Uterus (tissue), 4 donors: ENCODE measurements around the gene COL4A6. TPM values are rescaled to one million over a fixed set of nuclear protein-coding genes. Genes with fewer than 3 reads are reported as not detected.

ENCODE experiments used
- DNase-seq, 2 donors: peaks; one replicate each; pipeline ENCODE4 v3.0.0-alpha.2; 2019 to 2020
- H3K27ac ChIP-seq, 2 donors: fragments of 200-600 bp; sonication (generic); 1 replicate in 1 of 2; 2 replicates in 1 of 2; pipeline ENCODE4 v1.5.1; 2016 to 2018
- H3K27me3 ChIP-seq, 2 donors: fragments of 200-600 bp; sonication (generic); one replicate each; pipeline ENCODE4 v1.5.1; 2018 to 2019; ENCODE audit warnings: control low read depth in 1 of 2
- H3K36me3 ChIP-seq, 2 donors: fragments of 200-600 bp; sonication (generic); one replicate each; pipeline ENCODE4 v1.5.1; 2019; ENCODE audit warnings: control low read depth in 1 of 2
- H3K4me1 ChIP-seq, 2 donors: fragments of 200-600 bp; sonication (generic); one replicate each; pipeline ENCODE4 v1.5.1; 2018 to 2019; ENCODE audit warnings: control low read depth in 1 of 2
- H3K4me3 ChIP-seq, 2 donors: fragments of 200-600 bp; sonication (generic); 1 replicate in 1 of 2; 2 replicates in 1 of 2; pipeline ENCODE4 v1.5.1; 2018 to 2019; ENCODE audit warnings: mild to moderate bottlenecking in 1 of 2
- H3K9me3 ChIP-seq, 2 donors: fragments of 200-600 bp; sonication (generic); one replicate each; pipeline ENCODE4 v1.5.1; 2019; ENCODE audit warnings: control low read depth in 1 of 2
- CTCF ChIP-seq, 4 experiments: fragments of 200-600 bp in 2 of 4; fragments of 450-650 bp in 2 of 4; sonication (generic) in 2 of 4; IDR thresholded peaks; one replicate each; pipeline ENCODE4 v1.5.1; 2016 to 2019; ENCODE audit warnings: antibody characterized with exemption in 4 of 4, mild to moderate bottlenecking in 2 of 4, moderate library complexity in 1 of 4
- POLR2A ChIP-seq, 2 donors: fragments of 450-650 bp; IDR thresholded peaks; one replicate each; pipeline ENCODE4 v1.6.1; 2016; ENCODE audit warnings: antibody characterized with exemption in 2 of 2, mild to moderate bottlenecking in 1 of 2, moderate library complexity in 1 of 2
- intact Hi-C: fragments of 100-400 bp; cut with DNase I; formaldehyde crosslinking; loops from one replicate; pipeline ENCODE4 v1.15.1; 2023; ENCODE audit warnings: low total_unique reads
- total RNA-seq, 4 donors: library from RNA; depleted of rRNA in 3 of 4; stranded (reverse); fragments of >200 nt in 3 of 4; gene quantifications; one replicate each; pipeline versions ENCODE4 v1.1.0 to v1.2.4, GENCODE V29; 2014 to 2023
- donor health status: DM: yes; HTN: yes; CAD: no.

The COL4A6 gene
- total RNA-seq, 4 donors from 2014 or later, result 0.88 to 113 (median 42.9) TPM

GRCh38 chrX:108439961-108440696, 1.9 kb upstream of the COL4A6 start:
- Histone ChIP-seq H3K36me3 (no peaks in the 10 kb centered on the region), H3K4me3 (peak overlapping the region; percentile 49 to 50), H3K27ac (peak overlapping the region; percentile 79 to 85), H3K27me3 (no peaks in the 10 kb centered on the region), H3K9me3 (no peaks in the 10 kb centered on the region), H3K4me1 (no peaks in the 10 kb centered on the region)
- peak; percentile 16 to 20 for DNase-seq
- intact Hi-C loops, result no loop called here
- TF ChIP-seq POLR2A (IDR thresholded peaks at IDR 0.05), result no peak
- no peak for TF ChIP-seq CTCF (IDR thresholded peaks at IDR 0.05)

GRCh38 chrX:108439426-108439942, 1.3 kb upstream of the COL4A6 start, which contains the start of gene COL4A5:
COL4A5 (plus strand) TSS chrX:108439838; CDS start chrX:108440126, 288 bp downstream.
- Histone ChIP-seq H3K27me3 (no peaks in the 10 kb centered on the region), H3K4me1 (no peaks in the 10 kb centered on the region), H3K27ac (peak within 1 kb of the TSS; percentile 79 to 85), H3K36me3 (no peaks in the 10 kb centered on the region), H3K9me3 (no peaks in the 10 kb centered on the region), H3K4me3 (peak within 1 kb of the TSS; percentile 49 to 50)
- TF ChIP-seq CTCF (IDR thresholded peaks at IDR 0.05) (no peak), POLR2A (IDR thresholded peaks at IDR 0.05) (no peak)
- intact Hi-C loops, result no loop called here
- peak; percentile 59 to 75 for DNase-seq

- no peak for DNase-seq
- peak overlapping the region; percentile 79 to 85 for H3K27ac ChIP-seq
- intact Hi-C loops, result no loop called here
- TF ChIP-seq POLR2A (IDR thresholded peaks at IDR 0.05) (no peak), CTCF (IDR thresholded peaks at IDR 0.05) (no peak)
- no peaks in the 10 kb centered on the region for H3K4me1 ChIP-seq
- H3K36me3 ChIP-seq, result no peaks in the 10 kb centered on the region
- no peaks in the 10 kb centered on the region for H3K9me3 ChIP-seq
- H3K27me3 ChIP-seq, result peaks cover 0 to 6% of the 10 kb centered on the region in 2 donors
- peak overlapping the region; percentile 38 to 50 for H3K4me3 ChIP-seq
These were observed 693 bp downstream of the COL4A6 start for GRCh38 chrX:108437349-108438109.

GRCh38 chrX:108435261-108435660, 3.0 kb downstream of the COL4A6 start:
- intact Hi-C loops, result no loop called here
- Histone ChIP-seq H3K4me1 (no peaks in the 10 kb centered on the region), H3K4me3 (no peak overlapping the region), H3K27ac (no peak overlapping the region), H3K9me3 (no peaks in the 10 kb centered on the region), H3K36me3 (no peaks in the 10 kb centered on the region), H3K27me3 (peaks cover 0 to 6% of the 10 kb centered on the region in 2 donors)
- TF ChIP-seq CTCF (IDR thresholded peaks at IDR 0.05) (no peak), POLR2A (IDR thresholded peaks at IDR 0.05) (no peak)
- no peak for DNase-seq

- intact Hi-C loops, result no loop called here
- H3K4me1 ChIP-seq, result no peaks in the 10 kb centered on the region
- no peaks in the 10 kb centered on the region for H3K27me3 ChIP-seq
- DNase-seq, result no peak
- H3K9me3 ChIP-seq, result no peaks in the 10 kb centered on the region
- peak overlapping the region; percentile 48 to 59 for H3K27ac ChIP-seq
- TF ChIP-seq CTCF (IDR thresholded peaks at IDR 0.05) (no peak), POLR2A (IDR thresholded peaks at IDR 0.05) (no peak)
- H3K36me3 ChIP-seq, result no peaks in the 10 kb centered on the region
- no peak overlapping the region for H3K4me3 ChIP-seq
These were observed 12.0 kb downstream of the COL4A6 start for GRCh38 chrX:108426262-108426661.
